Stimulated activated naive CD8-positive, alpha-beta T cell treated with anti-CD3 and anti-CD28 coated beads, Interleukin-15, Interleukin-2, amounts not matched to agents 100 ng/mL and 50 ng/mL, for 24 hours (primary cell): ENCODE results near the gene NDUFS8.

Source experiments
- H3K27ac Mint-ChIP-seq: one replicate; pipeline ENCODE4 v1.8.0; 2021; ENCODE audit warnings: mild to moderate bottlenecking, mixed read lengths
- H3K27me3 Mint-ChIP-seq: one replicate; pipeline ENCODE4 v1.8.0; 2021; ENCODE audit warnings: mixed read lengths
- H3K36me3 Mint-ChIP-seq: one replicate; pipeline ENCODE4 v1.8.0; 2021; ENCODE audit warnings: low read depth, mixed read lengths
- H3K4me1 Mint-ChIP-seq: one replicate; pipeline ENCODE4 v1.8.0; 2021; ENCODE audit warnings: low read depth, mixed read lengths
- H3K4me3 Mint-ChIP-seq: one replicate; pipeline ENCODE4 v1.8.0; 2021; ENCODE audit warnings: mild to moderate bottlenecking, mixed read lengths
- H3K9me3 Mint-ChIP-seq: one replicate; pipeline ENCODE4 v1.8.0; 2021; ENCODE audit warnings: mixed read lengths

The NDUFS8 gene

DNA sequence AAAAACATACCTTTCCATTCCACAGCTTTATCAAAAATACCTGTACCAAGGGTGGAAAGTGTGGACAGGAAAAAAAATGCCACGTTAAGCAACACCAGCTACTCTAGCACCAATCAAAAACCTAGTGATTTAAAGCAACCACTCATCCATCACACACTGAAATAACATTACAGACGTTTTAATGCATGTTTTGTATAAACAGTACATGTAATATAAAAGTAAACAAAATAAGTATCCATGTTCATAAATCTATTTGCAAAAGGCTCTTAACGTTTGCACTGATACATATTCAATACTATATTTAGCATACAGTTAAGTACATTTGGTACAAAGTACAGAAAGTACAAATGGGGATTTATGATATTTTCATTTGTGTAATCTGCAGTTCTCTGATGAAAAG, 52.0 kb downstream of the NDUFS8 start:
- Mint-ChIP-seq H3K27ac (no peak overlapping the region), H3K4me3 (no peak overlapping the region), H3K4me1 (no peaks in the 10 kb centered on the region), H3K36me3 (peaks cover 10% of the 10 kb centered on the region), H3K9me3 (no peaks in the 10 kb centered on the region), H3K27me3 (no peaks in the 10 kb centered on the region)

DNA sequence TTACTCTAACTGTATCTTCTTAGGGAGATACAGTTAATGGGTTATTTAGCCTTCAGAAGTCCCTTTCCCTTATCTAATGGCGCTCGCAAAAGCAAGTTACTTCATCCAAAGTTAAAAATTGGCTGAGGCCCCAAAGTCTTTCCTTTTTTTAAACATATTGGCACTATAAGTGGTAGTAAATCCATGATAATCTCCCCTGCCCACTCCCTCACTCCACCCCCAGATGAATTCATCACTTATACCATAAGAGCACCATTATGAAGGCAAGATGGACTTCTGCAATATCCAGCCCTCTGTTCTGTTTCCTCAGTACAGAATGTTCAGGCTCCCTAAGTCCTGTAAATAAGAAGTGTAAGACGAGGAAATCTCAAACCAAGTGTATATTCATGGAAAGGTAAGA, 53.0 kb downstream of the NDUFS8 start:
- no peak overlapping the region for H3K27ac Mint-ChIP-seq
- H3K4me1 Mint-ChIP-seq, result no peaks in the 10 kb centered on the region
- peaks cover under 1% of the 10 kb centered on the region for H3K36me3 Mint-ChIP-seq
- H3K27me3 Mint-ChIP-seq, result no peaks in the 10 kb centered on the region
- H3K9me3 Mint-ChIP-seq, result no peaks in the 10 kb centered on the region
- H3K4me3 Mint-ChIP-seq, result no peak overlapping the region
